Measurements from ENCODE around the gene PNPLA4.

DNA sequence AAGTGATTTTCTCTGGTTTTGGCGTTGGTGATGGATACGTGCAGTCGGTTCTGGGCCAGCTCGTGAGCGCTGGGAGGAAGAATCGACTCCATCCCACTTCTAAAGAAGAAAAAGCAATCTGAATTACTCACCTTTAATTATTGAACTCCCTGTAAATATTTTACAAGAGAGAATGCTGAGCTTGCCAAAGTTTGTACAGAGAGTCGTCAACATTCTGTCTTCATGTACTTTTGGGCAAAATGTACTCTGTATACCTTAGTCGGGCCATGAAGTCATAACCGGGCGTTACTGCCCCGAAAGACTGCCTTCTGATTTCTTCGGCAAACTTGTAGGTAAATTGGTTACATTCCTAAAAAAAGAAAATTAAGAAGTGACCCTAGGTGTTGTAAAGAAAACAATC lies 5.5 kb downstream of the PNPLA4 start:
- TF ChIP-seq POLR2A (IDR thresholded peaks at IDR 0.05; ENCODE audit: low read depth, low read length) (no peak), TAF1 (IDR thresholded peaks at IDR 0.05; ENCODE audit: borderline replicate concordance, low read depth, low read length) (no peak), POLR2AphosphoS5 (IDR thresholded peaks at IDR 0.05; ENCODE audit: low read depth, low read length) (no peak)

All from GM12892 (cell line).